Measurements from ENCODE around the gene SLC10A6. TPM values are rescaled to one million over a fixed set of nuclear protein-coding genes. Genes with fewer than 3 reads are reported as not detected.
"Not testable (repeated sequence)": the region's sequence is repeated elsewhere in the genome, so short reads cannot be mapped to it uniquely, and the experiment has no call there.

SLC10A6 gene
- total and polyA plus RNA-seq, 5 donors from 2014 or later: not detected

- ATAC-seq (ENCODE audit: low read depth in 2 of 2): peak; percentile 35 to 51
- H3K9me3 ChIP-seq (ENCODE audit: control insufficient read depth in 2 of 2, low read length in 2 of 2): no peaks in the 10 kb centered on the region
- H3K27me3 Mint-ChIP-seq: peaks cover 35% of the 10 kb centered on the region
- no peaks in the 10 kb centered on the region for H3K36me3 ChIP-seq (ENCODE audit: control insufficient read depth, insufficient read depth, low read length)
- DNase-seq: peak in 2 of 3 donors; percentile 7 to 18
- peaks cover 0 to 4% (median 0%) of the 10 kb centered on the region in 7 donors for H3K9me3 Mint-ChIP-seq
- H3K4me1 Mint-ChIP-seq: peaks cover 0 to 17% (median 8%) of the 10 kb centered on the region in 4 donors
- H3K27me3 ChIP-seq (ENCODE audit: control insufficient read depth, insufficient read depth, low read length): peaks cover 21% of the 10 kb centered on the region
- peak within 1 kb of the TSS in 1 of 3 donors; percentile 42 for H3K27ac Mint-ChIP-seq
- no peak within 1 kb of the TSS for H3K4me3 ChIP-seq (ENCODE audit: low read depth, low read length)
- peaks cover 4% of the 10 kb centered on the region for H3K36me3 Mint-ChIP-seq
- no peak within 1 kb of the TSS for H3K27ac ChIP-seq (ENCODE audit: insufficient read depth, low read length, poor library complexity, severe bottlenecking)
- H3K4me1 ChIP-seq (ENCODE audit: control insufficient read depth, insufficient read depth, low read length, poor library complexity, severe bottlenecking): peaks cover 14% of the 10 kb centered on the region
- peak within 1 kb of the TSS; percentile 29 to 85 (median 57) for H3K4me3 Mint-ChIP-seq
These were observed 42.8 kb upstream of the SLC10A6 start, which contains the start of gene C4orf36 for GRCh38 chr4:86891762-86892635. Gene C4orf36 (minus strand): TSS chr4:86892422. CDS start chr4:86891520, 902 bp downstream.

DNA sequence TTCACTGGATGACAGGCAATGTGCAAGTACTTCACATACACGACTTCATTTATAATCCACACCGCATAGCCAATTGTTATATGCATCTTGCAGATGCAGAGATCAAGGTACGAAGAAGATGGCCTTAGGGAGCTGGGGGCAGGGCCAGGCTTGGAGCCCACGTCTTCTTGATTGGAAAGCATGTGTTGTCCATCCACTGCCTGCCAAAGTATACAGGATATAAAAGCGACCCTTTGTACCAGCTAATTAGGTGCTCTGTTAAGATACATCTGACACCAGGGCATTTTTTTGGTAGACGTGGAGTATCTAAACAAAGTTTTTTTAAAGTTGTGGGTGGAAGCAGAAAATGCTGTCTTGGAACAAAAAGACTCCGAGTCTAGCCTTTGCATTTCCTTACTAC is 41.6 kb upstream of the SLC10A6 start:
- no peak overlapping the region for H3K27ac Mint-ChIP-seq
- H3K4me3 Mint-ChIP-seq: peak overlapping the region in 1 of 4 donors; percentile 29
- H3K9me3 Mint-ChIP-seq: peaks cover 0 to 4% (median 0%) of the 10 kb centered on the region in 7 donors
- Histone ChIP-seq H3K4me1 (ENCODE audit: control insufficient read depth, insufficient read depth, low read length, poor library complexity, severe bottlenecking) (peaks cover 14% of the 10 kb centered on the region), H3K4me3 (ENCODE audit: low read depth, low read length) (no peak overlapping the region), H3K9me3 (ENCODE audit: control insufficient read depth in 2 of 2, low read length in 2 of 2) (no peaks in the 10 kb centered on the region), H3K27me3 (ENCODE audit: control insufficient read depth, insufficient read depth, low read length) (peaks cover 21% of the 10 kb centered on the region), H3K36me3 (ENCODE audit: control insufficient read depth, insufficient read depth, low read length) (no peaks in the 10 kb centered on the region), H3K27ac (ENCODE audit: insufficient read depth, low read length, poor library complexity, severe bottlenecking) (no peak overlapping the region)
- peaks cover 4% of the 10 kb centered on the region for H3K36me3 Mint-ChIP-seq
- H3K27me3 Mint-ChIP-seq: peaks cover 35% of the 10 kb centered on the region
- ATAC-seq (ENCODE audit: low read depth in 2 of 2) (no peak), DNase-seq (no peak)
- peaks cover 0 to 17% (median 8%) of the 10 kb centered on the region in 4 donors for H3K4me1 Mint-ChIP-seq

GRCh38 chr4:86879641-86880040 is 30.5 kb upstream of the SLC10A6 start:
- Histone ChIP-seq H3K9me3 (ENCODE audit: control insufficient read depth in 2 of 2, low read length in 2 of 2) (peaks cover 6 to 12% of the 10 kb centered on the region in 2 experiments), H3K27ac (ENCODE audit: insufficient read depth, low read length, poor library complexity, severe bottlenecking) (no peak overlapping the region), H3K4me3 (ENCODE audit: low read depth, low read length) (no peak overlapping the region), H3K36me3 (ENCODE audit: control insufficient read depth, insufficient read depth, low read length) (no peaks in the 10 kb centered on the region), H3K4me1 (ENCODE audit: control insufficient read depth, insufficient read depth, low read length, poor library complexity, severe bottlenecking) (no peaks in the 10 kb centered on the region), H3K27me3 (ENCODE audit: control insufficient read depth, insufficient read depth, low read length) (no peaks in the 10 kb centered on the region)
- DNase-seq: no peak
- Mint-ChIP-seq H3K36me3 (no peaks in the 10 kb centered on the region), H3K27me3 (peaks cover 5% of the 10 kb centered on the region), H3K27ac (peak overlapping the region in 1 of 3 donors; percentile 21), H3K4me1 (no peaks in the 10 kb centered on the region), H3K4me3 (no peak overlapping the region), H3K9me3 (peaks cover 0 to 24% (median 6%) of the 10 kb centered on the region in 7 donors)
- ATAC-seq (ENCODE audit: low read depth in 2 of 2): no peak

- H3K4me3 ChIP-seq (ENCODE audit: low read depth, low read length): no peak overlapping the region
- DNase-seq: no peak
- Mint-ChIP-seq H3K36me3 (no peaks in the 10 kb centered on the region), H3K4me1 (no peaks in the 10 kb centered on the region), H3K4me3 (no peak overlapping the region), H3K9me3 (peaks cover 0 to 24% (median 6%) of the 10 kb centered on the region in 7 donors), H3K27ac (no peak overlapping the region), H3K27me3 (peaks cover 4% of the 10 kb centered on the region)
- H3K9me3 ChIP-seq (ENCODE audit: control insufficient read depth in 2 of 2, low read length in 2 of 2): peaks cover 6 to 12% of the 10 kb centered on the region in 2 experiments
- H3K27me3 ChIP-seq (ENCODE audit: control insufficient read depth, insufficient read depth, low read length): no peaks in the 10 kb centered on the region
- H3K36me3 ChIP-seq (ENCODE audit: control insufficient read depth, insufficient read depth, low read length): no peaks in the 10 kb centered on the region
- no peak for ATAC-seq (ENCODE audit: low read depth in 2 of 2)
- H3K27ac ChIP-seq (ENCODE audit: insufficient read depth, low read length, poor library complexity, severe bottlenecking): no peak overlapping the region
- H3K4me1 ChIP-seq (ENCODE audit: control insufficient read depth, insufficient read depth, low read length, poor library complexity, severe bottlenecking): no peaks in the 10 kb centered on the region
These were observed 29.5 kb upstream of the SLC10A6 start for GRCh38 chr4:86878640-86879039.

DNA sequence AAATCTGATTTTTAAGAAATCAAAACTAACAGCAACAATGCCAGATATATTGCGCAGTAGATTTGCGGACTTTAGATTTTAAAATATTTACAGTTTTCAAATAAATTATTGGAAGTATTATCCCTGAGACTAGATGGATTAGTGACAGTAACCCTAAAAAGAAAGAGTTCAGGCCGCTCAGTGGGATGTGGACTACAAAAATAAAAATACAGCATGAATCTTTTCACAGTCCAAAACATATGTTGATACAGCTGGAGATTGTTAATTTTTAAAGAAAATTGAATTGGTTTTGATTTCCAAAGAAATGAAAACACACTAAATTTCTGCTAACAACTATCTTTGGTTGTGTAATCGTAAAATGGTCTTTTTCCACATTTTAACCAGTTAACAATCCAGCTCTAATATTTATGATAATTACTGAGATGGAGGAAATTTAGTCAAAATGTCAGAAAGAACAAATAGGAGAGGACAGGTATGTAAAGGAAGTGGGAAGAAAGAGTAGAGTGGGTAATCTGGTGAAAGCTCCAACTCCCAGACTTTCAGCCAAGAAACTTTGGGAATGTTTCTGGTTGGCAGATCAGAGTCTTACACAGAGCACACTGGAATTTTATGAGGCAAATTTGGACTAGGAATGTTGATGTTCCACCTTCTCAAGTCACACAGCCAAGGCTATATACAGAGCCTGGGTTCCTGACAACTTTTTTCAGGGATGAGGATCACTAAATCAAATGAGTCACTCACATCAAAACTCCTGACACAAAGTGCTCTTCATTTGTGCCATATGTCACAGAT is 27.9 kb upstream of the SLC10A6 start:
- Mint-ChIP-seq H3K27ac (no peak overlapping the region), H3K4me1 (no peaks in the 10 kb centered on the region), H3K9me3 (peaks cover 0 to 24% (median 4%) of the 10 kb centered on the region in 7 donors), H3K36me3 (no peaks in the 10 kb centered on the region), H3K27me3 (peaks cover 4% of the 10 kb centered on the region), H3K4me3 (no peak overlapping the region)
- Histone ChIP-seq H3K4me3 (ENCODE audit: low read depth, low read length) (no peak overlapping the region), H3K27me3 (ENCODE audit: control insufficient read depth, insufficient read depth, low read length) (no peaks in the 10 kb centered on the region), H3K27ac (ENCODE audit: insufficient read depth, low read length, poor library complexity, severe bottlenecking) (no peak overlapping the region), H3K9me3 (ENCODE audit: control insufficient read depth in 2 of 2, low read length in 2 of 2) (peaks cover 6 to 12% of the 10 kb centered on the region in 2 experiments), H3K4me1 (ENCODE audit: control insufficient read depth, insufficient read depth, low read length, poor library complexity, severe bottlenecking) (no peaks in the 10 kb centered on the region), H3K36me3 (ENCODE audit: control insufficient read depth, insufficient read depth, low read length) (no peaks in the 10 kb centered on the region)
- no peak for DNase-seq
- ATAC-seq (ENCODE audit: low read depth in 2 of 2): no peak

- H3K36me3 ChIP-seq (ENCODE audit: control insufficient read depth, insufficient read depth, low read length); H3K27me3 Mint-ChIP-seq; H3K4me3 Mint-ChIP-seq; H3K27ac ChIP-seq (ENCODE audit: insufficient read depth, low read length, poor library complexity, severe bottlenecking); H3K4me1 Mint-ChIP-seq; H3K27ac Mint-ChIP-seq; H3K4me1 ChIP-seq (ENCODE audit: control insufficient read depth, insufficient read depth, low read length, poor library complexity, severe bottlenecking); DNase-seq; ATAC-seq (ENCODE audit: low read depth in 2 of 2); H3K36me3 Mint-ChIP-seq; H3K4me3 ChIP-seq (ENCODE audit: low read depth, low read length); H3K27me3 ChIP-seq (ENCODE audit: control insufficient read depth, insufficient read depth, low read length): not testable (repeated sequence)
- H3K9me3 ChIP-seq (ENCODE audit: control insufficient read depth in 2 of 2, low read length in 2 of 2): peaks cover 6 to 10% of the 10 kb centered on the region in 2 experiments
- peaks cover 0 to 20% (median 4%) of the 10 kb centered on the region in 7 donors for H3K9me3 Mint-ChIP-seq
These were observed 26.3 kb upstream of the SLC10A6 start for GRCh38 chr4:86875436-86875835.

DNA sequence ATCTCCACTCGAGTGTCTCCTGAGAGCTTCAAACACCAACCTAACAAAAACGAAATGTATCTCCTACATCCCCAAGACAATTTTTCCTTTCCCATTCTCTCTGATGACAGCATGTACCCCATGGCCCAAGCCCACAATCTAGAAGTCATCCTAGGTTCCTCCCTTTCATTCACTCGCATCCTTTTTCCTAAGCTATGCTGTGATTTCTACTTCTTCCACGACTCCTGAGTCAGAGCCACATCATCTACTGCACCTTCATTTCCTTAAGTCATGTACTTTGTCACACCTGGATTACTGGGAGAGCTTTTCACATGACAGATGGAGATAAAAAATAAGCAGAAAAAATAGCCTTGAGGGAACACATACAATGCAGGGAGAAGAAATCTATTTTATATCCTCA is 23.0 kb upstream of the SLC10A6 start:
- ATAC-seq (ENCODE audit: low read depth in 2 of 2) (no peak), DNase-seq (no peak)
- Mint-ChIP-seq H3K27ac (no peak overlapping the region), H3K4me1 (no peaks in the 10 kb centered on the region), H3K4me3 (no peak overlapping the region), H3K36me3 (no peaks in the 10 kb centered on the region), H3K9me3 (peaks cover 0 to 5% (median 0%) of the 10 kb centered on the region in 7 donors), H3K27me3 (peaks cover 7% of the 10 kb centered on the region)
- Histone ChIP-seq H3K9me3 (ENCODE audit: control insufficient read depth in 2 of 2, low read length in 2 of 2) (no peaks in the 10 kb centered on the region), H3K36me3 (ENCODE audit: control insufficient read depth, insufficient read depth, low read length) (no peaks in the 10 kb centered on the region), H3K4me3 (ENCODE audit: low read depth, low read length) (no peak overlapping the region), H3K27me3 (ENCODE audit: control insufficient read depth, insufficient read depth, low read length) (no peaks in the 10 kb centered on the region), H3K4me1 (ENCODE audit: control insufficient read depth, insufficient read depth, low read length, poor library complexity, severe bottlenecking) (no peaks in the 10 kb centered on the region), H3K27ac (ENCODE audit: insufficient read depth, low read length, poor library complexity, severe bottlenecking) (no peak overlapping the region)

Measured in CD4-positive, CD25-positive, alpha-beta regulatory T cell (primary cell).